DMS53 treated with DMSO at 0.1 percent for 48 hours (cell line): ENCODE results near the gene VN1R4.
"Not testable (repeated sequence)": the region's sequence is repeated elsewhere in the genome, so short reads cannot be mapped to it uniquely, and the experiment has no call there.

Source experiments
- DNase-seq: peaks from one replicate; lab custom pipeline; 2025; ENCODE audit not compliant: unreplicated experiment; lab: John Stamatoyannopoulos, UW

Gene VN1R4

DNA sequence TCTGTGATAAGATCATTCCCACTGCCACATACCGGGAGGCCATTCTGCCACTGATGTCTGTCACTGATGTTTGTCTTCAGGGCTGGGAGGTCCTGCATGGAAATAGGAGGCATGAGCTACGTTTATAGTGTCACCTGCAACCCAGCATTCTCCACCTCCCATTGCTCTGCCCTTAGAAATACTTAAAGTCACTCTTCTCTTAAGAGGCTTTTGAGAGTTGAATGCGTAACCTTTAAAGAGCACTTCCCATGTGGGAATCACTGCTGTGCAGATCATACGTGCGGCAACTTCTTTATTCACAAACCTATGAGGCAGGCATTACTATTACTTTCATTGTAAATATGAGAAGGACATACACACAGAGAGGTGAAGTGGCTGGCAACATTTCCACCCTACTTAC is at the start of gene VN1R4:
VN1R4 (minus strand) TSS at position 101 of the 400 bp plus-strand sequence; CDS start at position 43, 58 bp downstream.
- DNase-seq, result not testable (repeated sequence)

GRCh38 chr19:53311897-53312296 is 44.4 kb upstream of the VN1R4 start:
- DNase-seq, result no peak

DNA sequence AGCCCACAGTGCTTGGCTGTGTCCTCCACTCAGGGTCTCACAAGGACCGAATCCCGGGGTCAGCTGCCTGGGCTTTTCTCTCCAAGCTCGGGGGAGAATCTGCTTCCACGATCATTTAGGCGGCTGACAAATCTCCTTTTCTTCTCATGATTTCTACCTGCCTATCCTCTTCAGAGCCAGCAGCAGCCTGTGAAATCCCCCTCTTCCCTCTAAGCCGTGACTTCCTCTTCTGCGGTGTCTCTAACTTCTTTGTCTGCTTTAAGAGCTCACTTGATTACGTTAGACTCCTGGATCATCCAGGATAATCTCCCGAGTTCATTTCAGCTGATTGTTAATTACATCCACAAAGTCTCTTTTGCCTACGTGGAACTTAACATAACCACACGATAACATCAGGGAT is 43.5 kb upstream of the VN1R4 start:
- no peak for DNase-seq

GRCh38 chr19:53308339-53308811 is 40.9 kb upstream of the VN1R4 start:
- peak; percentile 15 for DNase-seq

- not testable (repeated sequence) for DNase-seq
These were observed 33.8 kb upstream of the VN1R4 start for GRCh38 chr19:53301341-53301740.

GRCh38 chr19:53294786-53295441 is 27.4 kb upstream of the VN1R4 start:
- no peak for DNase-seq

DNA sequence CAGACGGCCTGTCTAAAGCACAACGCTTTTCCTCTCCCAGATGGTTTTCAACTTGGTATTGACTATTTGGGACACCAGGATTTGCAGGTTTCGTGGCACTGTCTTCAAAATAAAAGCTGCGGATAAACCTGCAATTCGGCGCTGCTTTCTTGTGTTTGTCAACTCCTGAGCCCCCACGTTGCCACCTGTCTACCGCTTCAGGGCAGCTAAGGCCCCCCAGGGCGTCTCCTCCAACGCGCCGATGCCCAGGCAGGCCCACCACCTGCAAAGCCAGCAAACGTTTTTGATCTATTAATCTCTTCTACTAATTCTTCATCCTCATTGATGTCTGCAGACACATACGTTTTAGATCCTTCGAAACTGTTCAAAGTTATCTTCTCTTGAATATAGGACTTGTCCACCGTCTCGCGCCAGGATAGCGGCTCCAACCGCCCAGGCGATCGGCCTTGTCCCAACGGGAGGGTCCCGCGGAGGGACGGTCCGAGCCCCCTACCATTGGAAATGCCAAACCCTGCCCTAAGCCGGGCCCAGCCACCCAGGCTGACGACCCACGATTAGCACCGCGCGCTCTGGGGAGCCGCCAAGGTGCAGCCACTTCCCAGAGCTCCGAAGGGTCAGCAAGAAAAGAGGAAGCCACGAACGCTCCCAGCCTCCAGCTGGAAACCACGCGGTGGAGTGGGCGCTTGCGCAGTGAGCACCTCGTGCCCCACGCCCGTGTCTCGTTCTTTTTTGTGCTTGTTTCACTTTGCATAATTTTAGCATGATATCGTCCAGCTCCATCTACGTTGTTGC is 23.4 kb upstream of the VN1R4 start:
- no peak for DNase-seq

- no peak for DNase-seq
These were observed 17.6 kb upstream of the VN1R4 start for GRCh38 chr19:53285087-53285486.

DNA sequence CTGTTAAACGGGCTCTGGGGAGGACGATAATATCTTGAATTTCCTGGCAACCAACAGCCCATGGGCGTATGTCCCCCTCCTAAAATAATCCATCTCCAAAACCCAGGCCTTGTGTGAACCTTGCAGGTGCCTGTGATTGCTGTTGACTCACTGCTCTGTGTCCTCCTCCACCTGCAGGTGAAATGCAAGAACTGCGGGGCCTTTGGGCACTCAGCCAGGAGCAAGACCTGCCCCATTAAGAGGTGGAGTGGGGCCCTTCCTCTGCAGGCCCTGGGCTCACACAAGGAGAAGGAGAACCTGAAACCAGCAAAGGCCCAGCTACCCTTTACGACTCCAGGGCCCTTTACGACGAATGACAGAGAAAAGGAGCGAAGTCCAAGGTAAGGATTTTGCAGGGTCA is 14.4 kb upstream of the VN1R4 start:
- DNase-seq, result not testable (repeated sequence)

- DNase-seq, result no peak
These were observed 8.0 kb upstream of the VN1R4 start for GRCh38 chr19:53275480-53275879.

DNA sequence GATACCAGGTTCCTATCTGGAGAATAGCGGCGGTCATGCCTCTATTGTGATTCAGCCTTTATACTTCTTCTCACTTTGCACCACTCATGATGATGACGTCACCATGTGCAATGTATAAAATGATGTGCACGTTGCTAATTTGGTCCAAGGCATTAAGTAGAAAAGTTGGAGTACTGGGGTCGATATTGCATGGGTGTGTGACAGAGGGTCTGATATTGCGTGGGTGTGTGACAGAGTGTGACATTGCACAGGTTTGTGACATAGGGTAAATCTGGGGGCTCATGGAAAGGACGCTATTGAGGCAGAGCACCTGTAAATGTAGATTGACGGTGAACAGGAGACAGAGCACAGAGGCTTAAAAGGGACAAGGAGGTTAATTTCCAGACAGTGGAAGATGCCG is 4.5 kb upstream of the VN1R4 start:
- DNase-seq, result no peak

GRCh38 chr19:53269861-53270260 is 2.3 kb upstream of the VN1R4 start:
- DNase-seq, result not testable (repeated sequence)

GRCh38 chr19:53257715-53258342 is 9.7 kb downstream of the VN1R4 start, which contains the start of gene VN1R2:
VN1R2 (plus strand) TSS chr19:53258292; CDS start chr19:53258376, 84 bp downstream.
- not testable (repeated sequence) for DNase-seq

- no peak for DNase-seq
These were observed 12.8 kb downstream of the VN1R4 start, which contains the start of gene ZNF677 for GRCh38 chr19:53254411-53255341. ZNF677 (minus strand) TSS chr19:53254873; CDS start chr19:53251550, 3,323 bp downstream.

GRCh38 chr19:53246498-53246897 is 21.0 kb downstream of the VN1R4 start:
- DNase-seq, result no peak

GRCh38 chr19:53237114-53237777 is 30.3 kb downstream of the VN1R4 start:
- no peak for DNase-seq

- no peak for DNase-seq
These were observed 42.9 kb downstream of the VN1R4 start for GRCh38 chr19:53224606-53225005.

- not testable (repeated sequence) for DNase-seq
These were observed 44.8 kb downstream of the VN1R4 start for GRCh38 chr19:53222716-53223115.
